GM18909 (cell line): Measurements from ENCODE around the gene FAM25G.

Experiments
- ATAC-seq: cut with Tn5 transposase; IDR thresholded peaks from one replicate; pipeline ENCODE4 v1.9.1; 2021; ENCODE audit warnings: mild to moderate bottlenecking; ENCODE audit not compliant: unreplicated experiment, poor library complexity

Gene FAM25G

GRCh38 chr10:47449979-47450378 is 41.5 kb downstream of the FAM25G start:
- ATAC-seq = no peak

- ATAC-seq = no peak
These were observed 42.2 kb downstream of the FAM25G start for GRCh38 chr10:47449102-47449978.

GRCh38 chr10:47447705-47448104 is 43.8 kb downstream of the FAM25G start:
- ATAC-seq = no peak

GRCh38 chr10:47447209-47447608 is 44.3 kb downstream of the FAM25G start:
- ATAC-seq = no peak

GRCh38 chr10:47445720-47446119 is 45.8 kb downstream of the FAM25G start:
- ATAC-seq = no peak

- no peak for ATAC-seq
These were observed 47.5 kb downstream of the FAM25G start for GRCh38 chr10:47444047-47444446.

GRCh38 chr10:47443145-47443544 is 48.4 kb downstream of the FAM25G start:
- ATAC-seq = no peak

- ATAC-seq = no peak
These were observed 49.1 kb downstream of the FAM25G start for GRCh38 chr10:47442351-47442750.

GRCh38 chr10:47441938-47442337 is 49.6 kb downstream of the FAM25G start:
- ATAC-seq = no peak

GRCh38 chr10:47440207-47440606 is 51.3 kb downstream of the FAM25G start:
- ATAC-seq = no peak

DNA sequence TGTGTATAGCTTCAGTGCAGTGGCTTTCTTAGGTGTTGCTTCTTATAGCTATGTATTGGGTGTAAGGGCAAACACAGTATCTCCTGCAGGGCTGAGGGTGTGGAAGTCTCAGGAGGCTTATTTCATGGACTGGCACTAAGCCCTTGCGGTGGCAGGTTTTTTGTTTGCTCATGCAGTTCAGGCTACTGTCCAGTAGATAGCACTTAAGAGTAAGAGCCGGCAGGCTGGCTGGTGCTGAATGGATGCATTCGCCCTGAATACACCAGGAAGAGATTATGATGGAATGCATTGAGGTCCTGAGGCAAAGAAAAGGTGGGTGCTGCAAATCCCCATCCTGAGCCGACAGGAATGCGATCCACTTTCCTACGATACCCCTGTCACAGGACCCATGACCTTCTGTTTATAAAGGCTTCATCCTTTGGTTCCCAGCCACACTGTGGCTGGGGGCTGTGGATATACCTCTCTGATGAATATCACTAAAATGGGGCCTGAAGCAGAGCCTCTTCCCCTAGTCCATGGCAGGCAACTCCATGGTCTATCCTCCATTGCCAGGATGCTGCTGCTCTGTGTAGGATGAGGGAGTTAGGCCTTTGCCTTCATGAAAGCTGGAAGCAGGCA is 52.5 kb downstream of the FAM25G start:
- ATAC-seq = no peak
